ENCODE results near the gene MEIS1. TPM values are rescaled to one million over a fixed set of nuclear protein-coding genes. Genes with fewer than 3 reads are reported as not detected.

The MEIS1 gene
- total RNA-seq, 1 experiment from 2014 or later, result 0.66 TPM

- Histone ChIP-seq H3K56ac (ENCODE audit: insufficient read length, low read depth, low read length) (no peak overlapping the region), H3K27ac (ENCODE audit: insufficient read length, low read depth, low read length) (no peak overlapping the region), H3K4me2 (ENCODE audit: insufficient read depth, insufficient read length, low read length) (no peak overlapping the region), H3K23ac (ENCODE audit: insufficient read length, low read depth, low read length) (no peak overlapping the region), H3K4ac (ENCODE audit: low read depth, low read length) (no peak overlapping the region), H4K5ac (ENCODE audit: insufficient read length, low read depth, low read length) (no peak overlapping the region), H3K79me2 (ENCODE audit: insufficient read depth, low read length) (no peaks in the 10 kb centered on the region), H2BK120ac (ENCODE audit: low read depth, low read length, poor library complexity, severe bottlenecking) (no peak overlapping the region), H2BK5ac (ENCODE audit: insufficient read length, low read length) (no peak overlapping the region), H4K20me1 (ENCODE audit: control insufficient read depth, insufficient read depth, insufficient read length) (no peaks in the 10 kb centered on the region), H2BK20ac (ENCODE audit: low read depth, low read length, poor library complexity, severe bottlenecking) (no peak overlapping the region), H3K18ac (ENCODE audit: insufficient read length, low read depth, low read length) (no peak overlapping the region), H3K27me3 (ENCODE audit: insufficient read depth, low read length) (no peaks in the 10 kb centered on the region; the same call in none of the 2 replicates), H2BK12ac (ENCODE audit: insufficient read length, low read depth, low read length) (no peak overlapping the region), H3K14ac (ENCODE audit: insufficient read depth, low read length) (no peak overlapping the region), H2AK5ac (ENCODE audit: insufficient read length, low read length) (no peak overlapping the region), H3T11ph (ENCODE audit: low read length) (no peak overlapping the region), H3K9me3 (ENCODE audit: control insufficient read depth, low read depth, low read length) (no peaks in the 10 kb centered on the region), H3K79me1 (ENCODE audit: insufficient read depth, low read depth, low read length, poor library complexity, severe bottlenecking) (no peaks in the 10 kb centered on the region), H4K8ac (replicated peaks; ENCODE audit: insufficient read length, low read depth, low read length) (no peak overlapping the region), H3K9ac (ENCODE audit: extremely low read depth, insufficient read length, low read length) (no peak overlapping the region), H2AFZ (ENCODE audit: low read length) (no peak overlapping the region), H3K4me1 (ENCODE audit: insufficient read depth, low read length) (peaks cover 3% of the 10 kb centered on the region; the same call in 1 of the 2 replicates), H2BK15ac (ENCODE audit: low read depth, low read length) (no peak overlapping the region), H3K23me2 (ENCODE audit: insufficient read length, low read depth, low read length, poor library complexity, severe bottlenecking) (peaks cover 3% of the 10 kb centered on the region), H4K91ac (ENCODE audit: insufficient read length, low read depth, low read length) (no peak overlapping the region)
- no peaks in the 10 kb centered on the region for H3K36me3 Mint-ChIP-seq (ENCODE audit: insufficient read depth in 1 of 3, low read depth in 3 of 3)
- no peak for DNase-seq
- no CpG with 5 or more reads among the region's 2 CpGs for WGBS (ENCODE audit: extremely low coverage, insufficient read length, low lambda C conversion rate)
- H3K27ac Mint-ChIP-seq, result no peak overlapping the region
- H3K27me3 Mint-ChIP-seq (ENCODE audit: low read depth), result peaks cover 27% of the 10 kb centered on the region
- no peak overlapping the region for H3K4me3 Mint-ChIP-seq
- no peaks in the 10 kb centered on the region for H3K9me3 Mint-ChIP-seq
- TF ChIP-seq CTCF (conservative IDR thresholded peaks at IDR 0.05), result no peak
- H3K4me1 Mint-ChIP-seq, result peaks cover 29 to 40% of the 10 kb centered on the region in 2 experiments
These were observed 135.0 kb downstream of the MEIS1 start for GRCh38 chr2:66569974-66570373.

Data from H9 (cell line).